ENCODE results near the gene ATG2B. TPM values are rescaled to one million over a fixed set of nuclear protein-coding genes. Genes with fewer than 3 reads are reported as not detected.
"Not testable (repeated sequence)": the region's sequence is repeated elsewhere in the genome, so short reads cannot be mapped to it uniquely, and the experiment has no call there.

ATG2B gene
- total RNA-seq, 1 donor from 2014 or later = 6.3 TPM

DNA sequence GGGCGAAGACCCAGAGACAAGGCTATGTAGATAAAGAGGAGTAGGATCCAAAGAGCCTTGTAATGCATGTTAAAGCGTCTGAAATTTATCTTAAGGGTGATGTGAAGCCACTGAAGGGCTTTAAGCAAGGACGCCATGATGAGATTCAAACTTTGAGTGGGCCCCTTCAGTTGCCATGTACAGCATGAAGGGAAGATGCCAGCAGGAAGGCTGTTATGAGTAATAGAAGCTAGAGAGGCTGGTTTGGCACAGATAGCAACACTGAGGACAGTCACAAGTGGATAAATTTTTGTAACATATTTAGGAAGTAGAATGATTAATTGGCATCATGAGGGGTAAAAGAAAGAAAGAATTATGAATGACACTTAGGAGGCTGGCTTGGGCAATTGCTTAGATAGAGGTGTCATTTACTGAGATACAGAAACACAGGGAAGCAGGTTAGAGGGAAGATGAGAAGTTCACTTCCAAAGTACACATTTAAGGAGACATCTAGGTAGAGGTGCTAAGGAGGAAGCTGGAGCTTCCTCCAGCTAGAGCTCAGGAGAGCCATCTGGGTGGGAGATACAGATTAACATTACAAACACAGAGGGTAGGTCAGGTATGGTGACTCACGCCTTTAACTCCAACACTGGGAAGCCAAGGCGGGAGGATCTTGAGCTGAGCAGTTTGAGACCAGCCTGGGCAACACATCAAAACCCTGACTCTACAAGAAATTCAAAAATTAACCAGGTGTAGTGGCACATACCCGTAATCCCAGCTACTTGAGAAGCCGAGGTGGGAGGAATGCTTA, 13.7 kb downstream of the ATG2B start:
- peak; percentile 8 for DNase-seq (ENCODE audit: low read depth)
- Histone ChIP-seq H3K36me3 (ENCODE audit: control insufficient read depth, insufficient read depth, low read length) (no peaks in the 10 kb centered on the region), H3K27me3 (ENCODE audit: control insufficient read depth, insufficient read depth, low read length) (no peaks in the 10 kb centered on the region), H3K4me3 (ENCODE audit: low read depth, low read length) (no peak overlapping the region)
- no peak for FAIRE-seq
- TF ChIP-seq, protein P1, sequence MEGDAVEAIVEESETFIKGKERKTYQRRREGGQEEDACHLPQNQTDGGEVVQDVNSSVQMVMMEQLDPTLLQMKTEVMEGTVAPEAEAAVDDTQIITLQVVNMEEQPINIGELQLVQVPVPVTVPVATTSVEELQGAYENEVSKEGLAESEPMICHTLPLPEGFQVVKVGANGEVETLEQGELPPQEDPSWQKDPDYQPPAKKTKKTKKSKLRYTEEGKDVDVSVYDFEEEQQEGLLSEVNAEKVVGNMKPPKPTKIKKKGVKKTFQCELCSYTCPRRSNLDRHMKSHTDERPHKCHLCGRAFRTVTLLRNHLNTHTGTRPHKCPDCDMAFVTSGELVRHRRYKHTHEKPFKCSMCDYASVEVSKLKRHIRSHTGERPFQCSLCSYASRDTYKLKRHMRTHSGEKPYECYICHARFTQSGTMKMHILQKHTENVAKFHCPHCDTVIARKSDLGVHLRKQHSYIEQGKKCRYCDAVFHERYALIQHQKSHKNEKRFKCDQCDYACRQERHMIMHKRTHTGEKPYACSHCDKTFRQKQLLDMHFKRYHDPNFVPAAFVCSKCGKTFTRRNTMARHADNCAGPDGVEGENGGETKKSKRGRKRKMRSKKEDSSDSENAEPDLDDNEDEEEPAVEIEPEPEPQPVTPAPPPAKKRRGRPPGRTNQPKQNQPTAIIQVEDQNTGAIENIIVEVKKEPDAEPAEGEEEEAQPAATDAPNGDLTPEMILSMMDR (IDR thresholded peaks at IDR 0.05; ENCODE audit: insufficient read depth, low read length, severe bottlenecking) = no peak

DNA sequence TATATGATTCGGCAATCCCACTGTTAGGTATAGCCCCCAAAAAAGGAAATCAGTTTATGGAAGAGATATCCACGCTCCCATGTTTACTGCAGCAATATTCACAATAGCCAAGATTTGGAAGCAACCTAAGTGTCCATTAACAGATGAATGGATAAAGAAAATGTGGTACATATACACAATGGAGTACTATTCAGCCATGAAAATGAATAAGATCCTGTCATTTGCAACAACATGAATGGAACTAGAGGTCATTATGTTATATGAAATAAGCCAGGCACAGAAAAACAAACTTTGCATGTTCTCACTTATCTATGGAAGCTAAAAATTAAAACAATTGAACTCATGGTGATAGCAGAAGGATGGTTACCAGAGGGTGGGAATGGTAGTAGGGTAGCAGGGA, 15.2 kb downstream of the ATG2B start:
- H3K4me3 ChIP-seq (ENCODE audit: low read depth, low read length); H3K27me3 ChIP-seq (ENCODE audit: control insufficient read depth, insufficient read depth, low read length); FAIRE-seq; H3K36me3 ChIP-seq (ENCODE audit: control insufficient read depth, insufficient read depth, low read length); DNase-seq (ENCODE audit: low read depth): not testable (repeated sequence)

DNA sequence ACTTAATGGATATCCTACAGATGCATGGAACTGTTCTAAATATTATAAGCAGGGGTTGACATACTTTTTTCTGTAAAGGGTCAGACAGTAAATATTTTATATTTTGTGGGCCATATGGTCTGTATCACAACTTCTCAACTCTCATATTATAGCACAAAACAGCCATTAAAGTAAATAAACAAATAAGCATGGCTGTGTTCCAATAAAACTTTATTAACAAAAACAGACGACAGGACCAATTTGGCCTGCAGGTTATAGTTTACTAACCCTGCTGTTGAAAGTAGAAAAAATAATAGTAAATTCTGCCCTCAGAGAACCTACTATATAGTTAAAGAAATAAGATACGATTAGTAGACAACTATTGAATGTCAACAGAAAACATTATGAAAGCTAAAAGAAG, 17.5 kb downstream of the ATG2B start:
- no peak for DNase-seq (ENCODE audit: low read depth)
- Histone ChIP-seq H3K36me3 (ENCODE audit: control insufficient read depth, insufficient read depth, low read length) (peaks cover 2% of the 10 kb centered on the region), H3K27me3 (ENCODE audit: control insufficient read depth, insufficient read depth, low read length) (no peaks in the 10 kb centered on the region), H3K4me3 (ENCODE audit: low read depth, low read length) (no peak overlapping the region)
- TF ChIP-seq, protein P1 (IDR thresholded peaks at IDR 0.05; ENCODE audit: insufficient read depth, low read length, severe bottlenecking) = no peak
- no peak for FAIRE-seq

DNA sequence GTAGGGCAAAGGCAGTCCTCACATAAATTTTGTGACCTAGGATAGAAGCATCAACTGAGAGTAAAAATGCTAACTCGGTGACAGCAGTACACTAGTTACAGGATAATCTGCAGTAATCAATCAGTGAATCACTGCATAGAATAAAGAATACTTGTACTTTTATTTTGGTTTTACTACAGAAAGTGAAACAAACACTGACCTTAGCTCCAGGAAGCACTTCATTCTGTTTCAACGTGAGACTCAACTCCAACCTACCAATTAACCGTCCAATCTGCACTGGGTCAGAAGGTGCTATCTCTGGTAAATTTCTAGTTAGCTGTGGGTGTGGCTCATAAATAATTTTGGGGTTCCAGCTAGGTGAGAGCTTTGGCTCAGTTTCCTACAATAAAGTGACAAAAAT, 21.8 kb downstream of the ATG2B start:
- H3K27me3 ChIP-seq (ENCODE audit: control insufficient read depth, insufficient read depth, low read length) = no peaks in the 10 kb centered on the region
- H3K36me3 ChIP-seq (ENCODE audit: control insufficient read depth, insufficient read depth, low read length) = peaks cover 2% of the 10 kb centered on the region
- no peak for FAIRE-seq
- H3K4me3 ChIP-seq (ENCODE audit: low read depth, low read length) = no peak overlapping the region
- no peak for DNase-seq (ENCODE audit: low read depth)
- TF ChIP-seq, protein P1 (IDR thresholded peaks at IDR 0.05; ENCODE audit: insufficient read depth, low read length, severe bottlenecking) = no peak

DNA sequence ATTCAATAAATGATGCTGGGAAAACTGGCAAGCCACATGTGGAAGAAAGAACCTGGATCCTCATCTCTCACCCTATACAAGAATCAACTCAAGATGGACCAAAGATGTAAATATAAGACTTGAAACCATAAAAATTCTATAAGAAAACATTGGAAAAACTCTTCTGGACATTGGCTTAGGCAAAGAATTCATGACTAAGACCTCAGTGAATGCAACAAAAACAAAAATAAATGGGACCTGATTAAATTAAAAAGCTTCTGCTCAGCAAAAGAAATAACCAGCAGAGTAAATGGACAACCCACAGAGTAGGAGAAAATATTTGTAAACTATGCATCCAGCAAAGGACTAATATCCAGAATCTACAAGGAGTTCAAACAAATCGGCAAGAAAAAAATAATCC, 24.6 kb downstream of the ATG2B start:
- TF ChIP-seq, protein P1 (IDR thresholded peaks at IDR 0.05; ENCODE audit: insufficient read depth, low read length, severe bottlenecking) = no peak
- Histone ChIP-seq H3K27me3 (ENCODE audit: control insufficient read depth, insufficient read depth, low read length) (no peaks in the 10 kb centered on the region), H3K36me3 (ENCODE audit: control insufficient read depth, insufficient read depth, low read length) (peaks cover 2% of the 10 kb centered on the region), H3K4me3 (ENCODE audit: low read depth, low read length) (no peak overlapping the region)
- no peak for DNase-seq (ENCODE audit: low read depth)
- FAIRE-seq = no peak

DNA sequence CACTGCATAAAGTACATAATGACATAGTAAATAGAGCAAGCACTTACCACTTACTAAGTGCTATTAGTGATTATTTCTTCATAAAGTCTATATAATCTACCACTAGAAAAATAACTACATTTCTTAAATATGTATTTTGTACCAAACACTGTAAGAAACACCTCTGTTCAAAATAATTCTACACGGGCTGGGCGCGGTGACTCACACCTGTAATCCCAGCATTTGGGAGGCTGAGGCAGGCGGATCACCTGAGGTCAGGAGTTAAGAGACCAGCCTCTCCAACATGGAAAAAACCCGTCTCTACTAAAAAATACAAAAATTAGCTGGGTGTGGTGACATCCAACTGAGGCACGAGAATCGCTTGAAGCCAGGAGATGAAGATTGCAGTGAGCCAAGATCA, 38.9 kb downstream of the ATG2B start:
- TF ChIP-seq, protein P1 (IDR thresholded peaks at IDR 0.05; ENCODE audit: insufficient read depth, low read length, severe bottlenecking) = no peak
- no peak for DNase-seq (ENCODE audit: low read depth)
- no peaks in the 10 kb centered on the region for H3K27me3 ChIP-seq (ENCODE audit: control insufficient read depth, insufficient read depth, low read length)
- no peak for FAIRE-seq
- H3K4me3 ChIP-seq (ENCODE audit: low read depth, low read length) = no peak overlapping the region
- peaks cover 1% of the 10 kb centered on the region for H3K36me3 ChIP-seq (ENCODE audit: control insufficient read depth, insufficient read depth, low read length)

All from bronchial epithelial cell (primary cell).